HG03066 (cell line): ENCODE data around the gene CFAP68.

Source experiments
- ATAC-seq: cut with Tn5 transposase; IDR thresholded peaks from one replicate; pipeline ENCODE4 v1.9.1; 2021; ENCODE audit warnings: low read depth; ENCODE audit not compliant: unreplicated experiment

Gene CFAP68

DNA sequence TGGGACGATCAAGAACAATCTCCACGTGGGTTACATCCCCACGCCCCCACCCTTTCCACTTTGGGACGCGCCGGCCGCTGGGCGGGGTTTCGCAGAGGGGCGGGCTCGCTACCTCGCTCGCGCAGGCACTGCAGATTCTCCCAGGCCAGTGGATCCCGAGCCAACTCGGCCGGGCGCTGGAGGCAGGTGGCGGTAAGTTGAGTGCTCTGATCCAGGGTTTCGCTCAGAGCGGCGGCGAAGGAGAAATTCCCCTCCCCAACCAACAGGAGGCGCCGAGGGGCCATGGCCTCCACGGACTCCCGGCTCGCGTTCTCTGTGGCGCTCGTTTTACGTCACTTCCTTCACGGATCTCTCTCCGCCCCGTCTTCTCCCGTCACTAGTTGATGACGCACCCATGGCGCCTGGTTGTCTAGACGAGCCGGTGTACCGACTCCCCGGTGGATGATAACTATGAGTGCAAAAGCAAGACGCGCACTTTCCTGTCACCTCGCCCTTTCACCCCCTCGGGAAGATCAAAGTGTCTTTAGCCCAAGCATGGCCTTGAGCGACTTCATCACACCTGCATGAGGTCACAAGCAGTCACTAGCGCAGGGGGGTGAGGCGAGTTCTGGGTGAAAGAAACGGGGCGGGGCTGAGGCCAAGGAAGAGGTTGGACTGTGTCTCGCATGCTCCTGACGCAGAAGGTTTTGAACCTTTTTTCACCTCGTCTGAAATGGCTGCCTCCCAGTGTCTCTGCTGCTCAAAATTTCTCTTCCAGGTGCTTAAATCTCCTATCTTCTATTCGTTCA, at the start of gene CFAP68, which contains the start of gene FDXACB1:
TSS of gene CFAP68 (plus strand) at position 693 of the 788 bp plus-strand sequence. CDS start at position 713, 20 bp downstream.
TSS of gene FDXACB1 (minus strand) at position 317 of the 788 bp plus-strand sequence. CDS start at position 284, 33 bp downstream.
- peak; percentile 89 for ATAC-seq

- ATAC-seq, result no peak
Measured at GRCh38 chr11:111833524-111833923, 45.8 kb upstream of the CFAP68 start.

DNA sequence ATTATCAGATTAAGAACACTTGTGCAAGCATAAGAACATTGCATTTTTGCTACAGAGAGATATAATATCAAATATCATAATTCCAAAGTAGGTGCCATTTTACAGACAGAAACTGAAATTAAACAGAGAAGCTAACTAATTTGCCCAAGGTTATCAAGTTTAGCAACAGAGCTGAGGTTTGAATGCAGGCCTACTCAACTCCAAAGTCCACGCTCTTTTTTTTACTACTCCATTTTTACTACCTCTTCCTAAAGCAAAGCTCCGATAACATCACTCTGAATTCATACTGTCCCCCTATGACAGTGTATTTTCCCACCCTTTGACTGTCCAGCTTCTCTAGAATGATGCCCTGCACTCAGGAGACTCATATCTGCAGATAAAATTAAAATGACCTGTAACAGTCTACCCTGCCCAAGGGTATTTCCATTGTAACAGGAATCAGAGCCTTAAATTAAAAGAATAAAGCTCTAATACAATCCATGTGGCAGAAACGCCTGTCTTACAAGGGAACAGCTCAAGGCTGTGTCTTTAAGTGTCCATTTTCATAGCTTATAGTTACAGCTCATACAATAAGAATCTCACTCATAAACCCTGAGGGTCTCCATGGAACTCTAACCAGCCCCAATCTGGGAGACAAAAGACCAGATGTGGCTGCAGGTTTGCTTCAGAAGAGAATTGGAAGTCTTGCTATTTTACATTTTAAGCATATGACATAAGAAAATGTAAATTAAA, 44.7 kb upstream of the CFAP68 start:
- ATAC-seq, result no peak

- no peak for ATAC-seq
Measured at GRCh38 chr11:111835665-111836064, 43.7 kb upstream of the CFAP68 start.

GRCh38 chr11:111836162-111836561, 43.2 kb upstream of the CFAP68 start:
- no peak for ATAC-seq

GRCh38 chr11:111836721-111837120, 42.6 kb upstream of the CFAP68 start:
- ATAC-seq, result peak; percentile 92

DNA sequence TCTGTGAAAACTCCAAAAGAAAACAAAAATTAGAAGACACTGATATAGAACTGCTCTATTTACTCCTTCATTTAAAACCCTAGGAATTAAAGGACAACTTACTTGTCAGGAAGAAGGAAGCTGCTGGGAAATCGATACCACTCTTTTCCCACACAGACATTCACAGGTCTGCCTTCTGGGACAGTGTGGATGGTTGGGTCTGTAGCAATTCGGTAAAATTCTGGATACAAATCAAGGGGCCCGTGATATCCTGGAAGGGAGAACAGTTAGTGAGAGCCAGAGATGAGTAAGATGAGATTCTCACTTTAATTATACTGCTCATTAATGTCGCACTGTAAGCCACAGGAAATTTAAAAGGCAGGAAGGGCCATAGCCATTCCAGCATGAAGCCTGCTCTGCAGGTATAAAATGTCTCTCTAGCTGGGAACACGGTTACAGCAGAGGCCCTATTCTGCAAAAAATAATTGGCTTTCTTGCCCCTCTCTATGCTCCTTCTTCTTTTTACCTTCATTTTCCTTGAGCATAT, 41.9 kb upstream of the CFAP68 start:
- ATAC-seq, result no peak

- ATAC-seq, result no peak
Measured at GRCh38 chr11:111838054-111838453, 41.3 kb upstream of the CFAP68 start.

GRCh38 chr11:111840143-111840542, 39.2 kb upstream of the CFAP68 start:
- ATAC-seq, result no peak

GRCh38 chr11:111841370-111842053, 37.8 kb upstream of the CFAP68 start:
- no peak for ATAC-seq

- no peak for ATAC-seq
Measured at GRCh38 chr11:111843661-111844060, 35.7 kb upstream of the CFAP68 start.

DNA sequence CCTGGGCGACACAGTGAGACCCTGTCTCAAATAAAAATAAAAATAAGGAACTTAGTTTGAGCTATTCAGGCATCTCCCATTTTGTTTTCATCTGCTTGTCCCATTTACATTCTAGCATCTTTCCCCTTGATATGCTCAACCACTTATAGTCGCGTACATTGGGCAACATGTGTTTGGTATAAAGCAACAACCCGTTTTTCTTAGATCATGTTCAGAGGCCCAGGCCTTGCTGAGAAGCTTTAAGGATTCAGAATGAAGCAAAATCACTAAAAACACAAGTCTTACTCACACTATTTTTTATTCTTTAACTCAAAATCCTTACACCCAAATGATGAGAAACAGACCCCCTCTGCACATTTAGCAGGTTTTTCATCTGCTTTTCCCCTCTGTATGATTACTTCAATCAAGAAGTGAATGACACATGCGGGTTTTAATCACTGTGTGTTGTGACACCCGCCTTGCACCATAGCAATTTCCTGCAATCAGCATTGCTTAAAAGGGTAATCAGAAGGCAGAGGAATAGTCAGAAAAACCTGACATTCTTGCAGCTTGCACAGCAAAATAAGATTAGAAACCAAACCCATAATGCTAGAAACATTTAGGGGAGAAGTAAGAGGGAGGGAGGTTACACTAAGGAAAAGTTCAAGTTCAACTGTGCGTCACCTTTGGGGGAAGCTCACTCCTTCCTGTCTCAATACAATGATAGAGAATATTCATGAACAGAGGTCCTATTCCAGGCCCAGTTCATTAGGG, 33.9 kb upstream of the CFAP68 start:
- no peak for ATAC-seq

- no peak for ATAC-seq
Measured at GRCh38 chr11:111846063-111846462, 33.3 kb upstream of the CFAP68 start.

GRCh38 chr11:111846636-111847035, 32.7 kb upstream of the CFAP68 start:
- no peak for ATAC-seq

- no peak for ATAC-seq
Measured at GRCh38 chr11:111849631-111850030, 29.7 kb upstream of the CFAP68 start.

- no peak for ATAC-seq
Measured at GRCh38 chr11:111851067-111851466, 28.3 kb upstream of the CFAP68 start.

GRCh38 chr11:111851636-111852035, 27.7 kb upstream of the CFAP68 start:
- no peak for ATAC-seq

GRCh38 chr11:111852103-111852502, 27.2 kb upstream of the CFAP68 start:
- ATAC-seq, result no peak

GRCh38 chr11:111855506-111855905, 23.8 kb upstream of the CFAP68 start:
- ATAC-seq, result no peak

DNA sequence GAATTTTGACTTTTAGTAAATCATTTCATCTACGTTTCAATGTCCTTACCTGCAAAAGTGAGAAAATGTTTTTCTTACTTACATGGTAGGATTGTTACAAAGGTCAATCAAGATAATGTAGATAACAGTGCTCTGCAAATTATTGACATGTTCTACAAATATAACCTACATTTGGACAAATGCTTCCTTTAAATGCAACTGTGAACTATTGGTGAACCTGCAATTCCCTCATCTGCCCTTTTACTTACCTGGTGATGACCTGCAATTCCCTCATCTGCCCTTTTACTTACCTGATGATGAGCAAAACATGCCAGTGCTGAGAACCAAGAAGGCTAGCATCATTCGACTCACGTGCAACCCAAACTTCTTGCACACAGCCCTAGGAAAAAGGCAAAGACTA, 19.1 kb upstream of the CFAP68 start:
- ATAC-seq, result no peak
